NT2/D1 (cell line): ENCODE data around the gene TBXAS1.

Experiments used
- SUZ12 ChIP-seq: IDR thresholded peaks from 2 replicates; pipeline ENCODE4 v1.6.1; 2011; ENCODE audit not compliant: insufficient read length, insufficient read depth; ENCODE audit errors: extremely low read depth
- YY1 ChIP-seq: IDR thresholded peaks from 2 replicates; pipeline ENCODE4 v1.6.1; 2011; ENCODE audit not compliant: insufficient read length, insufficient read depth

DNA sequence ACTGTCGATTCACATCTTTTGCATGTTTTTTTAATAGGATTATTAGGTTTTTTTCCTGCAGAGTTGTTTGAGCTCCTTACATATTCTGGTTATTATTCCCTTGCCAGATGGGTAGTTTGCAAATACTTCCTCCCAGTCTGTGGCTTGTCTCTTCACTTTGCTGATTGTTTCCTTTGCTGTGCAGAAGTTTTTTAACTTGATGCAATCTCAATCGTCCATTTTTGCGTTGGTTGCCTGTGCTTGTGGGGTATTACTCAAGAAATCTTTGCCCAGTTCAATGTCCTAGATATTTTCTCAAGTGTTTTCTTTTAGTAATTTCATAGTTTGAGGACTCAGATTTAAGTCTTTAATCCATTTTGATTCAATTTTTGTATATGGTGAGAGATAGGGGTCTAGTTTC, 95.4 kb downstream of the TBXAS1 start:
- TF ChIP-seq YY1 (no peak), SUZ12 (no peak)
